HG03095 (cell line): Measurements from ENCODE around the gene NOS1AP.

Experiments
- ATAC-seq: cut with Tn5 transposase; IDR thresholded peaks from one replicate; pipeline ENCODE4 v1.9.1; 2021; ENCODE audit warnings: moderate library complexity; ENCODE audit not compliant: unreplicated experiment

Gene NOS1AP

GRCh38 chr1:162088281-162088969 lies 18.9 kb downstream of the NOS1AP start:
- no peak for ATAC-seq

GRCh38 chr1:162089748-162090147 lies 20.3 kb downstream of the NOS1AP start:
- ATAC-seq = no peak

- no peak for ATAC-seq
Measured at GRCh38 chr1:162090378-162090777, 20.9 kb downstream of the NOS1AP start.

- no peak for ATAC-seq
Measured at GRCh38 chr1:162091681-162092524, 22.4 kb downstream of the NOS1AP start.

GRCh38 chr1:162093095-162093494 lies 23.6 kb downstream of the NOS1AP start:
- no peak for ATAC-seq

- no peak for ATAC-seq
Measured at GRCh38 chr1:162094271-162094670, 24.8 kb downstream of the NOS1AP start.

- no peak for ATAC-seq
Measured at GRCh38 chr1:162094723-162095122, 25.2 kb downstream of the NOS1AP start.

- no peak for ATAC-seq
Measured at GRCh38 chr1:162107911-162108310, 38.4 kb downstream of the NOS1AP start.

- no peak for ATAC-seq
Measured at GRCh38 chr1:162108426-162108825, 38.9 kb downstream of the NOS1AP start.

GRCh38 chr1:162110910-162111309 lies 41.4 kb downstream of the NOS1AP start:
- ATAC-seq = no peak

- no peak for ATAC-seq
Measured at GRCh38 chr1:162111572-162111971, 42.1 kb downstream of the NOS1AP start.

- no peak for ATAC-seq
Measured at GRCh38 chr1:162113419-162113818, 43.9 kb downstream of the NOS1AP start.

- no peak for ATAC-seq
Measured at GRCh38 chr1:162117039-162117774, 47.7 kb downstream of the NOS1AP start.

- no peak for ATAC-seq
Measured at GRCh38 chr1:162118063-162118462, 48.6 kb downstream of the NOS1AP start.

GRCh38 chr1:162128693-162129356 lies 59.3 kb downstream of the NOS1AP start:
- ATAC-seq = no peak

GRCh38 chr1:162130308-162130707 lies 60.8 kb downstream of the NOS1AP start:
- no peak for ATAC-seq

GRCh38 chr1:162131400-162132321 lies 62.2 kb downstream of the NOS1AP start:
- ATAC-seq = no peak

GRCh38 chr1:162133566-162133965 lies 64.1 kb downstream of the NOS1AP start:
- ATAC-seq = no peak

GRCh38 chr1:162134646-162135045 lies 65.2 kb downstream of the NOS1AP start:
- ATAC-seq = no peak

GRCh38 chr1:162135271-162135775 lies 65.8 kb downstream of the NOS1AP start:
- no peak for ATAC-seq
